Glomerular endothelial cell (primary cell): ENCODE data around the gene MTHFD1L. TPM values are rescaled to one million over a fixed set of nuclear protein-coding genes. Genes with fewer than 3 reads are reported as not detected.
"Not testable (repeated sequence)": the region's sequence is repeated elsewhere in the genome, so short reads cannot be mapped to it uniquely, and the experiment has no call there.

ENCODE experiments used
- DNase-seq: peaks from one replicate; pipeline ENCODE4 v3.0.0-alpha.2; 2011; ENCODE audit warnings: low read depth, low spot score; ENCODE audit errors: extremely low read depth
- total RNA-seq: library from RNA; depleted of rRNA; stranded (reverse); fragments of >200 nt; gene quantifications from 2 replicates; pipeline ENCODE4 v1.2.3, GENCODE V29; 2015

The MTHFD1L gene
- total RNA-seq, 1 donor from 2014 or later = 40.5 TPM

GRCh38 chr6:151036211-151036721, 170.8 kb downstream of the MTHFD1L start:
- DNase-seq = not testable (repeated sequence)

- DNase-seq = no peak
These were observed 171.6 kb downstream of the MTHFD1L start for GRCh38 chr6:151036869-151037680.

- no peak for DNase-seq
These were observed 173.1 kb downstream of the MTHFD1L start for GRCh38 chr6:151038616-151039015.

- DNase-seq = not testable (repeated sequence)
These were observed 175.5 kb downstream of the MTHFD1L start for GRCh38 chr6:151040888-151041521.

GRCh38 chr6:151041686-151042085, 176.2 kb downstream of the MTHFD1L start:
- DNase-seq = no peak

- DNase-seq = not testable (repeated sequence)
These were observed 177.4 kb downstream of the MTHFD1L start for GRCh38 chr6:151042911-151043330.

- no peak for DNase-seq
These were observed 178.4 kb downstream of the MTHFD1L start for GRCh38 chr6:151043944-151044343.

- peak; percentile 95 for DNase-seq
These were observed 179.3 kb downstream of the MTHFD1L start for GRCh38 chr6:151044465-151045441.

GRCh38 chr6:151045511-151046222, 180.2 kb downstream of the MTHFD1L start:
- DNase-seq = not testable (repeated sequence)

- no peak for DNase-seq
These were observed 185.7 kb downstream of the MTHFD1L start for GRCh38 chr6:151051164-151051563.

GRCh38 chr6:151052021-151052646, 186.6 kb downstream of the MTHFD1L start:
- no peak for DNase-seq

GRCh38 chr6:151054306-151054705, 188.8 kb downstream of the MTHFD1L start:
- DNase-seq = no peak

- DNase-seq = no peak
These were observed 190.9 kb downstream of the MTHFD1L start for GRCh38 chr6:151056230-151056907.

GRCh38 chr6:151057061-151057460, 191.6 kb downstream of the MTHFD1L start:
- DNase-seq = no peak

- DNase-seq = no peak
These were observed 192.7 kb downstream of the MTHFD1L start for GRCh38 chr6:151058021-151058733.

- DNase-seq = no peak
These were observed 194.2 kb downstream of the MTHFD1L start for GRCh38 chr6:151059612-151060095.

- no peak for DNase-seq
These were observed 194.7 kb downstream of the MTHFD1L start for GRCh38 chr6:151060096-151060765.
